GM23338 (cell line): ENCODE measurements around the gene ZDHHC6. TPM values are rescaled to one million over a fixed set of nuclear protein-coding genes. Genes with fewer than 3 reads are reported as not detected.

ENCODE experiments used
- ATAC-seq: fragments of 200-7000 bp; cut with Tn5 transposase; 3 replicates; pipeline ENCODE4 v1.9.1; 2020
- DNase-seq: peaks from one replicate; pipeline ENCODE4 v3.0.0-alpha.2; 2015; ENCODE audit warnings: low spot score
- H2AFZ ChIP-seq: fragments of 200-600 bp; sonication (generic); 2 replicates; pipeline ENCODE4 v1.8.0; 2016; ENCODE audit warnings: antibody characterized with exemption, mild to moderate bottlenecking, moderate library complexity
- H3F3A ChIP-seq: fragments of 200-600 bp; sonication (generic); replicated peaks from 2 replicates; pipeline ENCODE4 v1.8.0; 2017; ENCODE audit warnings: antibody characterized with exemption, mixed run types, low read depth
- H3K27ac ChIP-seq: fragments of 200-600 bp; sonication (generic); 2 replicates; pipeline ENCODE4 v1.6.1; 2016; ENCODE audit warnings: low read depth
- H3K27me3 ChIP-seq: fragments of 200-600 bp; sonication (generic); 2 replicates; pipeline ENCODE4 v1.8.0; 2016; ENCODE audit warnings: mild to moderate bottlenecking, mixed run types, moderate library complexity; ENCODE audit not compliant: insufficient read depth
- H3K36me3 ChIP-seq: fragments of 200-600 bp; sonication (generic); 2 replicates; pipeline ENCODE4 v1.8.0; 2016; ENCODE audit warnings: mild to moderate bottlenecking; ENCODE audit not compliant: insufficient read depth
- H3K4me1 ChIP-seq: fragments of 200-600 bp; sonication (generic); 2 replicates; pipeline ENCODE4 v1.8.0; 2016; ENCODE audit warnings: mild to moderate bottlenecking, moderate library complexity; ENCODE audit not compliant: insufficient read depth
- H3K4me2 ChIP-seq: fragments of 200-600 bp; sonication (generic); 2 replicates; pipeline ENCODE4 v1.7.1; 2017; ENCODE audit warnings: mixed run types
- H3K4me3 ChIP-seq: fragments of 200-600 bp; sonication (generic); 2 replicates; pipeline ENCODE4 v1.6.1; 2016; ENCODE audit warnings: mixed run types
- H3K79me2 ChIP-seq: fragments of 200-600 bp; sonication (generic); replicated peaks from 2 replicates; pipeline ENCODE4 v1.8.0; 2017; ENCODE audit warnings: mild to moderate bottlenecking; ENCODE audit not compliant: insufficient read depth
- H3K9me2 ChIP-seq: fragments of 200-600 bp; sonication (generic); 2 replicates; pipeline ENCODE4 v1.8.0; 2017; ENCODE audit not compliant: insufficient read depth
- H4K20me1 ChIP-seq: fragments of 200-600 bp; sonication (generic); replicated peaks from 2 replicates; pipeline ENCODE4 v1.8.0; 2017; ENCODE audit warnings: mild to moderate bottlenecking; ENCODE audit not compliant: insufficient read depth
- H3K27ac Mint-ChIP-seq: 2 replicates; pipeline ENCODE4 v1.8.0; 2020; ENCODE audit warnings: inconsistent platforms, mild to moderate bottlenecking, moderate library complexity, mixed read lengths
- H3K27me3 Mint-ChIP-seq: 3 replicates; pipeline ENCODE4 v1.8.0; 2022; ENCODE audit warnings: low read depth, mild to moderate bottlenecking, moderate library complexity, mixed read lengths, inconsistent platforms; ENCODE audit not compliant: insufficient read depth, poor library complexity
- H3K36me3 Mint-ChIP-seq: 3 replicates; pipeline ENCODE4 v1.8.0; 2021; ENCODE audit warnings: low read depth, mild to moderate bottlenecking, inconsistent platforms, moderate library complexity, mixed read lengths
- H3K4me1 Mint-ChIP-seq: 3 replicates; pipeline ENCODE4 v1.8.0; 2020; ENCODE audit warnings: mild to moderate bottlenecking, inconsistent platforms, mixed read lengths
- H3K4me3 Mint-ChIP-seq: 3 replicates; pipeline ENCODE4 v1.8.0; 2021; ENCODE audit warnings: moderate library complexity, mild to moderate bottlenecking, inconsistent platforms, mixed read lengths
- H3K9me3 Mint-ChIP-seq: 3 replicates; pipeline ENCODE4 v1.8.0; 2020; ENCODE audit warnings: moderate library complexity, mild to moderate bottlenecking, inconsistent platforms, mixed read lengths
- CREB1 ChIP-seq: fragments of 250-450 bp; sonication (Bioruptor Pico); IDR thresholded peaks from 2 replicates; pipeline ENCODE4 v1.5.0; 2020; ENCODE audit warnings: low read depth, mild to moderate bottlenecking, moderate library complexity
- EZH2 ChIP-seq: fragments of 200-600 bp; sonication (generic); IDR thresholded peaks from one replicate; pipeline ENCODE4 v1.8.0; 2017; ENCODE audit warnings: antibody characterized with exemption, mild to moderate bottlenecking, low read depth; ENCODE audit not compliant: unreplicated experiment
- EZH2phosphoT487 ChIP-seq: fragments of 200-600 bp; sonication (generic); IDR thresholded peaks from one replicate; pipeline ENCODE4 v1.8.1; 2018; ENCODE audit warnings: antibody characterized with exemption; ENCODE audit not compliant: unreplicated experiment
- JUNB ChIP-seq: IDR thresholded peaks from one replicate; pipeline ENCODE4 v1.6.1; 2016; ENCODE audit warnings: antibody characterized with exemption; ENCODE audit not compliant: unreplicated experiment
- NANOG ChIP-seq: IDR thresholded peaks from 2 replicates; pipeline ENCODE4 v1.6.1; 2016; ENCODE audit warnings: antibody characterized with exemption, borderline replicate concordance
- POLR2AphosphoS5 ChIP-seq: IDR thresholded peaks from 2 replicates; pipeline ENCODE4 v1.6.1; 2016; ENCODE audit warnings: antibody characterized with exemption, low read depth
- STAT1 ChIP-seq: IDR thresholded peaks from one replicate; pipeline ENCODE4 v1.6.1; 2016; ENCODE audit warnings: antibody characterized with exemption; ENCODE audit not compliant: unreplicated experiment
- ZNF114 ChIP-seq: fragments of 250-450 bp; sonication (Bioruptor Pico); IDR thresholded peaks from 2 replicates; pipeline ENCODE4 v1.5.0; 2020; ENCODE audit warnings: mild to moderate bottlenecking, moderate library complexity
- ZNF331 ChIP-seq: fragments of 250-450 bp; sonication (Bioruptor Pico); IDR thresholded peaks from 2 replicates; pipeline ENCODE4 v1.5.0; 2020; ENCODE audit warnings: low read depth, mild to moderate bottlenecking, moderate library complexity
- polyA plus RNA-seq: library from polyadenylated mRNA; unstranded; fragments of >200 nt; fragmentation: Nextera tagmentation; extraction: Ambion mirVana; gene quantifications from 2 replicates; pipeline ENCODE4 v1.2.1, GENCODE V29; 2016
- total RNA-seq: library from RNA; depleted of rRNA; stranded (reverse); fragments of >200 nt; shearing (Covaris generic); gene quantifications from 2 replicates; pipeline ENCODE4 v1.2.3, GENCODE V29; 2014
- TF ChIP-seq, protein P1 (sequence below), 2 experiments: fragments of 200-600 bp in 1 of 2; sonication (generic) in 1 of 2; conservative IDR thresholded peaks; 2 replicates each; pipeline versions ENCODE4 v1.5.1 to v1.6.1; 2016 to 2017; ENCODE audit warnings: antibody characterized with exemption in 2 of 2, low read depth in 2 of 2, mild to moderate bottlenecking in 2 of 2, moderate library complexity in 1 of 2
- TF ChIP-seq, protein P2 (sequence below): IDR thresholded peaks from one replicate; pipeline ENCODE4 v1.6.1; 2018; ENCODE audit warnings: antibody characterized with exemption; ENCODE audit not compliant: unreplicated experiment
- TF ChIP-seq, protein P3 (sequence below): fragments of 250-450 bp; sonication (Bioruptor Pico); IDR thresholded peaks from 2 replicates; pipeline ENCODE4 v1.5.0; 2020; ENCODE audit warnings: mild to moderate bottlenecking, moderate library complexity
- TF ChIP-seq, protein P4 (sequence below): IDR thresholded peaks from 2 replicates; pipeline ENCODE4 v1.6.1; 2016; ENCODE audit warnings: antibody characterized with exemption

Gene ZDHHC6
- total and polyA plus RNA-seq, 2 experiments from 2014 or later = 24.6 to 33.7 TPM

DNA sequence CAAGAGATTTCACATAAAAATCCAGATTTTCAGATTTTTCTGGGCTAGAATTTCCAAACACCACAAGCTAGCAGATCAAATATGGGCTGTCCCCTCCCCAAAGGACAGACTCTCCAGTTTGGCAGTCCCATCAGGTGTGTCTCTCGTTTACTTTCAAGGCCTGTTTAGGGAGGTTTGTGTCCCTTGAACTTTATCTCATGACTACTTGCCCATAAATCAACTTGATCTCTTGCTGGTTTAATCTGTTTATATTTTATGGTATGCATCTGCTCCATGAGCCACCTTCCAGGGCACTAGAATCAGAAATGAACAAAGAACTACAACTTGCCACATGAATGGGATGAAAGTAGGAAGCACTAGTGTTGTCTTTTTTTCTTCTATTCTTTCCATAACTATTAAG is 5.2 kb downstream of the ZDHHC6 start:
- TF ChIP-seq ZNF331 (CRISPR knock-in tag) (no peak), EZH2 (no peak), NANOG (no peak), CREB1 (CRISPR knock-in tag) (no peak), ZNF114 (CRISPR knock-in tag) (no peak), EZH2phosphoT487 (no peak), STAT1 (no peak), POLR2AphosphoS5 (no peak), JUNB (no peak)
- TF ChIP-seq, protein P1, sequence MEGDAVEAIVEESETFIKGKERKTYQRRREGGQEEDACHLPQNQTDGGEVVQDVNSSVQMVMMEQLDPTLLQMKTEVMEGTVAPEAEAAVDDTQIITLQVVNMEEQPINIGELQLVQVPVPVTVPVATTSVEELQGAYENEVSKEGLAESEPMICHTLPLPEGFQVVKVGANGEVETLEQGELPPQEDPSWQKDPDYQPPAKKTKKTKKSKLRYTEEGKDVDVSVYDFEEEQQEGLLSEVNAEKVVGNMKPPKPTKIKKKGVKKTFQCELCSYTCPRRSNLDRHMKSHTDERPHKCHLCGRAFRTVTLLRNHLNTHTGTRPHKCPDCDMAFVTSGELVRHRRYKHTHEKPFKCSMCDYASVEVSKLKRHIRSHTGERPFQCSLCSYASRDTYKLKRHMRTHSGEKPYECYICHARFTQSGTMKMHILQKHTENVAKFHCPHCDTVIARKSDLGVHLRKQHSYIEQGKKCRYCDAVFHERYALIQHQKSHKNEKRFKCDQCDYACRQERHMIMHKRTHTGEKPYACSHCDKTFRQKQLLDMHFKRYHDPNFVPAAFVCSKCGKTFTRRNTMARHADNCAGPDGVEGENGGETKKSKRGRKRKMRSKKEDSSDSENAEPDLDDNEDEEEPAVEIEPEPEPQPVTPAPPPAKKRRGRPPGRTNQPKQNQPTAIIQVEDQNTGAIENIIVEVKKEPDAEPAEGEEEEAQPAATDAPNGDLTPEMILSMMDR (conservative IDR thresholded peaks at IDR 0.05; ENCODE audit: low read depth in 2 of 2) = no peak
- TF ChIP-seq, protein P2, sequence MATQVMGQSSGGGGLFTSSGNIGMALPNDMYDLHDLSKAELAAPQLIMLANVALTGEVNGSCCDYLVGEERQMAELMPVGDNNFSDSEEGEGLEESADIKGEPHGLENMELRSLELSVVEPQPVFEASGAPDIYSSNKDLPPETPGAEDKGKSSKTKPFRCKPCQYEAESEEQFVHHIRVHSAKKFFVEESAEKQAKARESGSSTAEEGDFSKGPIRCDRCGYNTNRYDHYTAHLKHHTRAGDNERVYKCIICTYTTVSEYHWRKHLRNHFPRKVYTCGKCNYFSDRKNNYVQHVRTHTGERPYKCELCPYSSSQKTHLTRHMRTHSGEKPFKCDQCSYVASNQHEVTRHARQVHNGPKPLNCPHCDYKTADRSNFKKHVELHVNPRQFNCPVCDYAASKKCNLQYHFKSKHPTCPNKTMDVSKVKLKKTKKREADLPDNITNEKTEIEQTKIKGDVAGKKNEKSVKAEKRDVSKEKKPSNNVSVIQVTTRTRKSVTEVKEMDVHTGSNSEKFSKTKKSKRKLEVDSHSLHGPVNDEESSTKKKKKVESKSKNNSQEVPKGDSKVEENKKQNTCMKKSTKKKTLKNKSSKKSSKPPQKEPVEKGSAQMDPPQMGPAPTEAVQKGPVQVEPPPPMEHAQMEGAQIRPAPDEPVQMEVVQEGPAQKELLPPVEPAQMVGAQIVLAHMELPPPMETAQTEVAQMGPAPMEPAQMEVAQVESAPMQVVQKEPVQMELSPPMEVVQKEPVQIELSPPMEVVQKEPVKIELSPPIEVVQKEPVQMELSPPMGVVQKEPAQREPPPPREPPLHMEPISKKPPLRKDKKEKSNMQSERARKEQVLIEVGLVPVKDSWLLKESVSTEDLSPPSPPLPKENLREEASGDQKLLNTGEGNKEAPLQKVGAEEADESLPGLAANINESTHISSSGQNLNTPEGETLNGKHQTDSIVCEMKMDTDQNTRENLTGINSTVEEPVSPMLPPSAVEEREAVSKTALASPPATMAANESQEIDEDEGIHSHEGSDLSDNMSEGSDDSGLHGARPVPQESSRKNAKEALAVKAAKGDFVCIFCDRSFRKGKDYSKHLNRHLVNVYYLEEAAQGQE = no peak
- TF ChIP-seq, protein P3, sequence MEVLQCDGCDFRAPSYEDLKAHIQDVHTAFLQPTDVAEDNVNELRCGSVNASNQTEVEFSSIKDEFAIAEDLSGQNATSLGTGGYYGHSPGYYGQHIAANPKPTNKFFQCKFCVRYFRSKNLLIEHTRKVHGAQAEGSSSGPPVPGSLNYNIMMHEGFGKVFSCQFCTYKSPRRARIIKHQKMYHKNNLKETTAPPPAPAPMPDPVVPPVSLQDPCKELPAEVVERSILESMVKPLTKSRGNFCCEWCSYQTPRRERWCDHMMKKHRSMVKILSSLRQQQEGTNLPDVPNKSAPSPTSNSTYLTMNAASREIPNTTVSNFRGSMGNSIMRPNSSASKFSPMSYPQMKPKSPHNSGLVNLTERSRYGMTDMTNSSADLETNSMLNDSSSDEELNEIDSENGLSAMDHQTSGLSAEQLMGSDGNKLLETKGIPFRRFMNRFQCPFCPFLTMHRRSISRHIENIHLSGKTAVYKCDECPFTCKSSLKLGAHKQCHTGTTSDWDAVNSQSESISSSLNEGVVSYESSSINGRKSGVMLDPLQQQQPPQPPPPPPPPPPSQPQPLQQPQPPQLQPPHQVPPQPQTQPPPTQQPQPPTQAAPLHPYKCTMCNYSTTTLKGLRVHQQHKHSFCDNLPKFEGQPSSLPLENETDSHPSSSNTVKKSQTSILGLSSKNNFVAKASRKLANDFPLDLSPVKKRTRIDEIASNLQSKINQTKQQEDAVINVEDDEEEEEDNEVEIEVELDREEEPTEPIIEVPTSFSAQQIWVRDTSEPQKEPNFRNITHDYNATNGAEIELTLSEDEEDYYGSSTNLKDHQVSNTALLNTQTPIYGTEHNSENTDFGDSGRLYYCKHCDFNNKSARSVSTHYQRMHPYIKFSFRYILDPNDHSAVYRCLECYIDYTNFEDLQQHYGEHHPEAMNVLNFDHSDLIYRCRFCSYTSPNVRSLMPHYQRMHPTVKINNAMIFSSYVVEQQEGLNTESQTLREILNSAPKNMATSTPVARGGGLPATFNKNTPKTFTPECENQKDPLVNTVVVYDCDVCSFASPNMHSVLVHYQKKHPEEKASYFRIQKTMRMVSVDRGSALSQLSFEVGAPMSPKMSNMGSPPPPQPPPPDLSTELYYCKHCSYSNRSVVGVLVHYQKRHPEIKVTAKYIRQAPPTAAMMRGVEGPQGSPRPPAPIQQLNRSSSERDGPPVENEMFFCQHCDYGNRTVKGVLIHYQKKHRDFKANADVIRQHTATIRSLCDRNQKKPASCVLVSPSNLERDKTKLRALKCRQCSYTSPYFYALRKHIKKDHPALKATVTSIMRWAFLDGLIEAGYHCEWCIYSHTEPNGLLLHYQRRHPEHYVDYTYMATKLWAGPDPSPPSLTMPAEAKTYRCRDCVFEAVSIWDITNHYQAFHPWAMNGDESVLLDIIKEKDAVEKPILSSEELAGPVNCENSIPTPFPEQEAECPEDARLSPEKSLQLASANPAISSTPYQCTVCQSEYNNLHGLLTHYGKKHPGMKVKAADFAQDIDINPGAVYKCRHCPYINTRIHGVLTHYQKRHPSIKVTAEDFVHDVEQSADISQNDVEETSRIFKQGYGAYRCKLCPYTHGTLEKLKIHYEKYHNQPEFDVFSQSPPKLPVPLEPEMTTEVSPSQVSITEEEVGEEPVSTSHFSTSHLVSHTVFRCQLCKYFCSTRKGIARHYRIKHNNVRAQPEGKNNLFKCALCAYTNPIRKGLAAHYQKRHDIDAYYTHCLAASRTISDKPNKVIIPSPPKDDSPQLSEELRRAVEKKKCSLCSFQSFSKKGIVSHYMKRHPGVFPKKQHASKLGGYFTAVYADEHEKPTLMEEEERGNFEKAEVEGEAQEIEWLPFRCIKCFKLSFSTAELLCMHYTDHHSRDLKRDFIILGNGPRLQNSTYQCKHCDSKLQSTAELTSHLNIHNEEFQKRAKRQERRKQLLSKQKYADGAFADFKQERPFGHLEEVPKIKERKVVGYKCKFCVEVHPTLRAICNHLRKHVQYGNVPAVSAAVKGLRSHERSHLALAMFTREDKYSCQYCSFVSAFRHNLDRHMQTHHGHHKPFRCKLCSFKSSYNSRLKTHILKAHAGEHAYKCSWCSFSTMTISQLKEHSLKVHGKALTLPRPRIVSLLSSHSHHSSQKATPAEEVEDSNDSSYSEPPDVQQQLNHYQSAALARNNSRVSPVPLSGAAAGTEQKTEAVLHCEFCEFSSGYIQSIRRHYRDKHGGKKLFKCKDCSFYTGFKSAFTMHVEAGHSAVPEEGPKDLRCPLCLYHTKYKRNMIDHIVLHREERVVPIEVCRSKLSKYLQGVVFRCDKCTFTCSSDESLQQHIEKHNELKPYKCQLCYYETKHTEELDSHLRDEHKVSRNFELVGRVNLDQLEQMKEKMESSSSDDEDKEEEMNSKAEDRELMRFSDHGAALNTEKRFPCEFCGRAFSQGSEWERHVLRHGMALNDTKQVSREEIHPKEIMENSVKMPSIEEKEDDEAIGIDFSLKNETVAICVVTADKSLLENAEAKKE (CRISPR knock-in tag) = no peak
- TF ChIP-seq, protein P4, sequence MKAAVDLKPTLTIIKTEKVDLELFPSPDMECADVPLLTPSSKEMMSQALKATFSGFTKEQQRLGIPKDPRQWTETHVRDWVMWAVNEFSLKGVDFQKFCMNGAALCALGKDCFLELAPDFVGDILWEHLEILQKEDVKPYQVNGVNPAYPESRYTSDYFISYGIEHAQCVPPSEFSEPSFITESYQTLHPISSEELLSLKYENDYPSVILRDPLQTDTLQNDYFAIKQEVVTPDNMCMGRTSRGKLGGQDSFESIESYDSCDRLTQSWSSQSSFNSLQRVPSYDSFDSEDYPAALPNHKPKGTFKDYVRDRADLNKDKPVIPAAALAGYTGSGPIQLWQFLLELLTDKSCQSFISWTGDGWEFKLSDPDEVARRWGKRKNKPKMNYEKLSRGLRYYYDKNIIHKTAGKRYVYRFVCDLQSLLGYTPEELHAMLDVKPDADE = no peak
- peaks cover 10% of the 10 kb centered on the region; the same call in 1 of the 2 replicates for H4K20me1 ChIP-seq
- peaks cover 33% of the 10 kb centered on the region for H3K36me3 ChIP-seq
- no peak overlapping the region for H3K4me3 Mint-ChIP-seq
- no peak overlapping the region for H2AFZ ChIP-seq
- H3K4me1 ChIP-seq = peaks cover 8% of the 10 kb centered on the region
- H3K36me3 Mint-ChIP-seq = peaks cover 27% of the 10 kb centered on the region
- H3K4me2 ChIP-seq = no peak overlapping the region
- peaks cover 5% of the 10 kb centered on the region for H3K27me3 Mint-ChIP-seq
- H3F3A ChIP-seq = no peaks in the 10 kb centered on the region
- peaks cover 4% of the 10 kb centered on the region; the same call in 2 of the 3 replicates for H3K4me1 Mint-ChIP-seq
- ATAC-seq = no peak
- H3K79me2 ChIP-seq = peaks cover 16% of the 10 kb centered on the region
- H3K27ac Mint-ChIP-seq = no peak overlapping the region
- no peaks in the 10 kb centered on the region for H3K27me3 ChIP-seq
- no peak for DNase-seq
- no peaks in the 10 kb centered on the region for H3K9me2 ChIP-seq
- H3K9me3 Mint-ChIP-seq = no peaks in the 10 kb centered on the region
- H3K4me3 ChIP-seq = no peak overlapping the region
- no peak overlapping the region for H3K27ac ChIP-seq
